Peyer's patch (tissue), 4 donors: ENCODE results near the gene CDK19.

Experiments
- CTCF ChIP-seq, 6 experiments: fragments of 450-650 bp in 4 of 6; fragments of 200-600 bp in 2 of 6; sonication (generic) in 1 of 6; IDR thresholded peaks; one replicate each; pipeline ENCODE4 v1.5.1; 2017 to 2019; ENCODE audit warnings: antibody characterized with exemption in 6 of 6, mild to moderate bottlenecking in 3 of 6, moderate library complexity in 1 of 6
- POLR2A ChIP-seq, 2 donors: fragments of 450-650 bp; IDR thresholded peaks; one replicate each; pipeline ENCODE4 v1.5.1; 2017; ENCODE audit warnings: antibody characterized with exemption in 2 of 2, mild to moderate bottlenecking in 2 of 2, moderate library complexity in 2 of 2

GRCh38 chr6:110609101-110609500, 206.2 kb downstream of the CDK19 start:
- TF ChIP-seq CTCF (IDR thresholded peaks at IDR 0.05) (no peak), POLR2A (IDR thresholded peaks at IDR 0.05) (no peak)
